ENCODE results near the gene PPP2R5A.

- TF ChIP-seq CTCF (IDR thresholded peaks at IDR 0.05) (no peak), POLR2A (IDR thresholded peaks at IDR 0.05) (no peak)
These were observed 59.7 kb downstream of the PPP2R5A start for GRCh38 chr1:212344905-212345304.
